NCI-H1417 treated with DMSO at 0.1 percent for 48 hours (cell line): ENCODE results near the gene RAMP3.
"Not testable (repeated sequence)": the region's sequence is repeated elsewhere in the genome, so short reads cannot be mapped to it uniquely, and the experiment has no call there.

Experiments used
- DNase-seq: peaks from one replicate; lab custom pipeline; 2025; lab: John Stamatoyannopoulos, UW

Gene RAMP3

DNA sequence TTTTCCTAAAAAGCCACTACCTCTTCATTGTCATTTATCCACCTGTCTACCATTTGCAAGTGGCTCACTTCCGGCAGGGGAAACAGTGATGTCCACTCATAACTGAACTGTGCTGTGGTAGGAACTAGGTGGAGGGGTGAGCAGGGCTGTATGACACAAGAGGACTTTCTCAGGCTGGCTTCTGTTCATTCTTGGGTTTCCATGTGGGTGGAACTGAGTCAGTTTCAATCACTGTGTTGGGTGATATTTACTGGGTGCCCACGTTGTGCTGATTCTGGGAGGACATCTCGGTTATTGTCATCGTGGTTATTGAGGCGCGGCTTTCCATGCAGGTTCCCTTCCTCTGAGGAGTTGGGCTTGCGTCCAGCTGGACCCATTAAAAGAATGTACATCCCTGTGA lies 38.8 kb downstream of the RAMP3 start:
- DNase-seq: no peak

DNA sequence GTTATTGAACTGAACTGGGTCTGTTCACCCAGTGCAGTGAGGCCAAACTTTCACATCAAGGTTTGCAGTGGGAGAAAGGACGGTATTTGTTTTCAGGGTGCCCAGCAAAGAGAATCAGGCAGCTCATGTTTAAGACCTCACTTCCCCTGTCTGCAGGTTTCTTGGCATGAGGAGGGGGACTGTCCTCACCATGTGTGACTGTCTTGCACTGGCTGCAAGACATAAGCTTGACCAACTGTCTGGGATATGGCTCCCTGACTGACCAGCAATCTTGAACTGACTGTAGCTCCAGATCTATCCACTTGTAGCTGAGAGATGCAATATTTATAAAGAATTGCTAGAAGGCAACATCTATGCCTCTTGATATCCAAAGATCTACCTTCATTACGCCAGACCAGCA lies 39.9 kb downstream of the RAMP3 start:
- DNase-seq: no peak

DNA sequence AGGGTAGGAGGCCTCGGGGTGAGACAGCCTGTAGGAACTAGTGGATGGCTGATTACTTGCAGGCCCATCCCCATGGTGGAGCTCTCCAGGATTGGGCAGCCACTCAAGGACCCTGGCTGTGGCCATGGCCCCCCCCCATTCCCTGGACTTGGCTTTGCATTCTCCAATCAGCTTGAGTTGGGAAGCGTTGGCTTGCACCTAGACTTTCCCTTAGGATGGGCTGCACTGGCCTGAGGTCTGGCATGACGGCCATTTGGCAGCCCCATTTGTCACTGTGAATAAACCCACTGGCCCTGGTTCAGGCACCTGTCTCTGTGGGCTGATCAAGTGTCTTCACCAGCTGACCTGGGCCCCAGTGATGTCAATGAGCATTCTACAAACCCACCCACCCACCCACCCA lies 41.4 kb downstream of the RAMP3 start:
- no peak for DNase-seq

DNA sequence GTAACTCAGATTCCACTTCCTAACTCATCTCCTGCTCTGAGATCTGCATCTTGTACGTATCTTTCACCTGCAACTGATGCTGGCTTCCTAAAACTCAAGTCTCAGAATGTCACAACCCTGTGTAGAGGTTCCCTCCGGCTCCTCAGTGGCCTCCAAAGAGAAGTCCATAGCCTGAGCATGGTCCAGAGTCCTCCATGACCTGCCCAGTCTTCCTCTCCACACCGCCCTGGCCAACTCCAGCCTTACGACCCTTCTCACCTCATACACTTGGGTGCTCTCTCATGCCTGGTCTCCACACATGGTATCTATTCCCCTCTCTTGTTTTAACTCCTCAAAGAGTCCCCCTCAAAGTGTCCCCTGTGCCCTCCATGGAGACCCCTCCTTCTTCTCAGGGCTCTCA lies 41.9 kb downstream of the RAMP3 start:
- no peak for DNase-seq

DNA sequence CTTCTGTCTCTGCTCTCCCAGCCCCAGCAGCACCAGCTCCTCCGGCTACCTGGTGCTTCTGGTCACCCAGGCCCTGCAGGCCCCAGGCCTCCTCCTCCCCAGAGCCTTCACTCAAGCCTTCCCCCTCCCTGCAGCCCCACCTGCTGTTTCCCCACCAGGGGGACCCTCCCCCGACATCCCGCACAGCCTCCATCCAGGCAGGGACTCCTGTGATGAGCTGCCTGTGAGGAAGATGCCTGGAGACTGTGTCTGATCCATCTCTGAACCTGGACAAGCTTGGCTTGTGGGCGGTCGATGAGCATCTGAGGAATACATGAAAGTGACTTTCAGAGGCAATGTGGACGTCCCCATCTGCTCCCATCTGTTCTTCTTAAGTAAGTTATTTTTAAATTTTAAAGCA lies 45.0 kb downstream of the RAMP3 start:
- no peak for DNase-seq

DNA sequence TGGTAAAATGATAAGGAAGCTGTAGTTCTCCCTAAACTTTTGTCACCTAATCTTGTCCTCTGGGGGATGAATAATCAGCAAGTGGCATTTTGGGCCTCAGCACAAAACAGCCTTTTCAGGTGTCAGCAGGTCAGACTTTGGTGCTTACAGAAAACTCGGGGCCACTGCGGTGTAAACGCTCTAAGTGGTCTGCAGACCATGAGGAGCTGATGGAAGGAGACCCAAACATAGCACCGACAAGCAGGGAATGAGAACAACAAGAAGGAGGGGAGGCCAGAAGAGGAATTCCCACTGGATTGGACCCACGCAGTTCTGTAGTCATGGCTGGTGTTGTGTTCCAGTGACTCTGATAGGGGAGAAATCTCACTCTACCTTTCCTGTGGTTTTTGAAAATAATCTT lies 45.4 kb downstream of the RAMP3 start:
- DNase-seq: no peak

DNA sequence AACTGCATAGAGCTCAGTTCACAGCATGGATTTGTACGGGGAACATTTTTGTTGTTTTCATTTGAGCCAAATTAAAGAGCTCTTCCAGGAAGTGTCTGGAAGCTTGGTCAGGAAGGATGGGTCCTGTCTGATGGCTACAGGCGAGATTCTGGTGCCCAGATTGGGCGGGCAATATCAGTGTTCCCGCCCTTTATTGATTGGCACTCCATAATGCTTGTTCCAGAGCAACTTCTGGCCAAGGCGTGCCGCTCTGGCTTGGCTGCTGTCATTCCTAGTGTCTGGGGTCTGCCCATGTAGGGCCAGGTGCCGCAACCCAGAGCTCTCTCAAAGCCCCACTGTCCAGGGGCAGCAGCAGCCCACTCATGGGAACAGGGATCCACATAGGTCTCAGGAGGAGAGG lies 45.9 kb downstream of the RAMP3 start:
- no peak for DNase-seq

DNA sequence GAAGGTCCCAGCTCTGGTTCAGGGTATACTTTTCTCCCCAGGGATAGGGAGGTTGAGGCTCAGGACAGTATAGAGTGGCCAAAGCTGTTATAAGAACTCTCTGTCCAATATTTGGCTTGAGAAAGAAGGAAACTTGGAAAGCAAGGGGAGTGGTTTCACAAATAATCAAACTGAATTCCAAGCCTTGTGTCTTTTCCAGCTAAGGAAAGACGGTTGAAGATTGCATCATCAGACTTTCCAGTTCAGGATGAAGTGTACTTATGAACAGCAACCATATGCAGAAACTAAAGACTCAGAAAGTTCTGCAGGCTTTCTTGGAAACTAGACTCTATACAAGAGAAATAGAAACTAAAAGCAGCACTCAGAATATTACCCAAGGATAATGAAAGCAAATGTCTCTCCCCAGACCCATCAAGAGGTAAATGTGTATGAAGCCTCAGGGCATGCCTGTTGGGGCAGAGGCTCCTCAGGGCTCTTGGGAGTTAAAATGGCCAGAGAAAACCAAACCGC lies 46.4 kb downstream of the RAMP3 start:
- DNase-seq: no peak

DNA sequence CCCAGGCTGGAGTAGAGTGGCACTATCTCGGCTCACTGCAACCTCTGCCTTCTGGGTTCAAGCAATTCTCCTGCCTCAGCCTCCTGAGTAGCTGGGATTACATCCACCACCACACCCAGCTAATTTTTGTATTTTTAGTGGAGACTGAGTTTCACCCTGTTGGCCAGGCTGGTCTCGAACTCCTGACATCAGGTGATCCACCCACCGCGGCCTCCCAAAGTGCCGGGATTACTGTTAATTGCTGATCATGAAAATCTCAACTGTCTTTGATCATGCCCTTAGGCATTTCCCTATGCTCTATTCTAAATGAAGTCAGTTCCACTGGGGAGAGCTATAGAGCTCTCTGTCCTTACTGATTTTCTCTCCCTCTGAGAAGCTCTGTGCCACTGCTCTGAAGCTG lies 48.7 kb downstream of the RAMP3 start:
- DNase-seq: not testable (repeated sequence)

DNA sequence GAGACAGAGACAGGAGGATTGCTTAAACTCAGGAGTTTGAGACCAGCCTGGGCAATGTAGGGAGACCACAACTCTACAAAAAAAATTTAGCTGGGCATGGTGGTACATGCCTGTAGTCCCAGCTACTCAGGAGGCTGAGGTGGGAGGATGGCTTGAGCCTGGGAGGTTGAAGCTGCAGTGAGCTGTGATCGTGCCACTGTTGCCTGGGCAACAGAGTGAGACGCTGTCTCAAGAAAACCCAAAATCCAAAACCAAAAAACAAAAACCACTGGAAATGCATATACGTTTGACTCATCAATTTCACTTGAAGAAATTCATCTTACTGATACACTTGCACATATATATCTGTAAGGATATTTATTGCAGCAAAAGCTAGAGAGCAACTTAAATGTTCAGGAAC lies 52.3 kb downstream of the RAMP3 start:
- DNase-seq: not testable (repeated sequence)

DNA sequence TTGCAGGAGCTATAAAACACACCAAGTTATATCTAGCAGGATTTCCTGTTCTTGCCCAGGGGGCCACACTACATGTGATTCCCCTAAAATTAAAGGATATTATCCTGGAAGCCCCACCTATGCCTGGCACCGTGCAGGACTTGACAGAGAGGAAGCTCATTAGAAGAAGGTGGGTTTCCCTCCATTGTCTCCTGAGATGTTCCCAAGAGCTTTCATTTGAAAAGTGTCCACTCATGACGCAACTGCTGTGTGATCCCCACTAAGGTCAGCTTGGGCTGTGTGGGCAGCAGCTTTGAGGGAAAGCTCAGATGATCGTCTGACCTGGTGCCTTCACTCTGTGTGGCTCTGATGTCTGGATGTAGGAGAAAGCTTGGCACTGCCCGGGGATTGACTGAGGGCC lies 53.5 kb downstream of the RAMP3 start:
- no peak for DNase-seq

DNA sequence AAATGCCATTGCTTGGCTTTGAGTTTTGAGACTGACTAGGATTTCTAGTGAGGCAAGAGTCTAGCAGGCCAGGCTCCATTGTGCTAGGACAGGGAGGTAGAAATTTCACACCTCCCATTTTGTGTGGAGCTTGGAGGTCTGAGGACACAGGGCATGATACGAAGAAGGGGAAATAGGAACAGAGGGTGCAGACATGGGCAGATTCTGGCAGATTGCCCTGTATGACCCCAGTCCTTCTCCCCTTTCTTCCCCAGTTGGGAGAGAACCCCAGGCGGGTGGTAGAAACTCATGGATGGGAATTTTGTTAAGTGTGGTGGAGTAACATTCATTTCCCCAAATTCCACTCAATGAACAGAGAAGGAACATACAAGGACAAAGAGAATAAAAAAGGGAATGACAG lies 54.4 kb downstream of the RAMP3 start:
- no peak for DNase-seq

DNA sequence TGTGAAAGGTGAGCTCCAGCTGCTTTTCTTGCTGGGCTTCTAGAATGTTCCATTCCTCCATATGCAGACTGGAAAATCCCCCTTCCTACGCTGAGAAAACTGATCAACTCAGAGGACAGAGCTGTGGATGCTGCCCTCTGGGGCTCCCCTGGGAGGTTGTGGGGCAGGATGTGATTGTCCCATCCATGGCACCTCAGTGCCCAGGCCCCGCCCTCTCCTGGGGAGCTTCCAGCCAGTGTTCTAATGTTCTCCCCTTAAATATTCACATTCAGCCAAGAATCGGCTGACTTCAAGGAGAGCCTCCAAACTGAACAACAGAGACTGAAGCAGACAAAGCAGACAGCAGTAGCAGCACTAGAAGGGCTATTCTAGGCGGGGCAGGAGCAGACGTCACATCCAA lies 55.0 kb downstream of the RAMP3 start:
- no peak for DNase-seq

DNA sequence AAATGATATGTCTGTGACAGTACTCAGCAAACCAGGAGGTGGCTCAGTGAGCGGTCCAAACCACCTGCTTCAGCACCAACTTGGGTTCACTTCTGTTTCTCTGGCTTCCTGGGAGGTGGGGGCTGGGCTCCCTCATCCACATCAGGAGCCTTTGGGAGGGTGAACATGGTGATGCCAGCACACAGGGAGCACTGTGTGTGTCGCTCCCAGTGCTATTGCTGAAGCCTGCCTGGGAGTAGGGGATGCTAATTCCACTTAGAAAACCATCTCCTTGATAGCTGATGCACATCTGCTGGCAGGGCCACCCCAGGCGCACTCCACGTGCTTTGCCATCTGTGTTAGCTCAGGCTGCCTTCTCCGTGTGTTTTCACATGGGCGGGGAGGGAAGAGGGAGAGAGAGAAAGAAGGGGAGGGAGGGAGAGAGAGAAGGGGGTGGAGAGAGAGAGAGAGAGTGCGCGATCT lies 58.0 kb downstream of the RAMP3 start:
- no peak for DNase-seq

DNA sequence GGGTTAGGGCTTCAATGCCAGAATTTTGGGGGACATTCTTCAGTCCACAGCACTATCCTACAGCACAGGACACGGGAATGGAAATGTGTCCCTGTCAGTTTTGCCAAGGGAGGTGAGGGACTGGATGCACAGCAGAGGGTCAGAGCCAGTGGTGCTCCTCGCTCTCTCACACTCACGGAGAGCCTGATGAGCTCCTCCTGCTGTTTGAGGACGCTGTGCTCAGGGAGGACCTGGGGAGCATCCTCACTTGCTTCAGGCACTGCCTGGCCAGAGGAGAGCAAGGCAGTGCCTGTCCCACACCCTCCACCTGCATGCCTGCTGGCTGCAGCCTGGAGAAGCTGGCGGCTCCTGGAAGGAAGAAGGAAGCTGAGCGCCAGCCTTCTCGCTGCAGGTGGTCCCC lies 58.6 kb downstream of the RAMP3 start:
- DNase-seq: no peak

DNA sequence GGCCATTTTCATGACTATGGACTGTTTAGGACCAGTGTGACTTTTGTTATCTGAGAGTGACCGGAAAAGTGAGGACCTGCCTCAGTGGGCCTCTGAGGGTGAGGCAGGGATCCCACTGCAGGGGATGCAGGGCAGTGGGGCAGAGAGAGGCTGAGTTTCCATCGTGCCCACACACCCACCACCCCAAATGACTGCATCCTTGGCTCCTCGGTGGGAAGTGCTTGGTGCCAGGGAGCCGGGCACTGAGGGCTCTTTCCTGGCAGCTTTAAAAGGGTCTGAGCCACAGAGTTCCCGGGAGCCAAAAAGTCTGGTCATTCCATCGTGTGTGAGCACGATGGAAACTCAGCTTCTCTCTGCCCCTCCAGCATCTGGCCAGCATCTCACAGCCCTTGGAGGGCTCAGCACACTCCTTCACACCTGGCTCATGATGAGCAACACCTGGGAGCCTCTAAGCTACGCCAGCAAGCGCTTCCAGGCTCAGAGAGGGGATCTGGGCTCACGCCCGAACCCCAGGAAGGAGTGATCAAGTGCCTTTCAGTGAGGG lies 59.1 kb downstream of the RAMP3 start:
- no peak for DNase-seq

DNA sequence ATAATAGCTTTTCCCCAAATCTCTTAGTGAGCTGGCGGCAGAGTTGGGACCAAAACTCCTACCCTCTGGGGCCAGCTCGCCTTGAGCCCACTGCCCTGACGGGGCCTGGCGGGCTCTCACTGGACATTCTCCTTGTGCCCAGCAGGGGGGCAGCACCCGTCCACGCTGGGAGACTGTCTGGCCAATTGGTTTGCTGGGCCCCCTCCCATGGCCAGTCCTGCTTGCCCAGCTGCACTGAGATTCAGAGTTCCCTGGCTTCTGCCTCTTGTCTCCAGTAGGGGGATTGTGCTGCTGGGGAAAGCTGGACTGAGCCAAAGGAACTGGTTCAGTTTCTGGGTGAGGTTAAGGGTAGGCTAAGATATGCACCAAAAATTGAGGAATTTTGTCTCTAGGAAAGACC lies 59.8 kb downstream of the RAMP3 start:
- DNase-seq: no peak

DNA sequence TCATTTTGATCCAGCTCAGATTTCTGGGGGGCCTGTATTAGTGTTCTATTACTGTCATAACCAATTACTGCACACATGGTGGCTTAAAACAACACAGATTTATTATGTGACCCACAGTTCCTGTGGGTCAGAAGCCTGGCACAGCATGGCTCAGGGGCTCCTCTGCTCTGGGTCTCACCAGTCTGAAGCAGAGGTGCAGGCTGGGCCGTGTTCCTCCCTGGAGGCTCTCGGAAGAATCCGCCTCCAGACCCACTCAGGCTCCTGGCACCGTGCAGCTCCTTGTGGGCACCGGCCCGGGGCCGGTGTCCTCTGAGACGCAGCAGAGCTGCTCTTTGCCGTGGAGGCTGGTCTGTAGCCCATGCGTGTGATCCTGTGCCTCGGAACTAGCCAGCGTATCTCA lies 61.5 kb downstream of the RAMP3 start:
- no peak for DNase-seq

DNA sequence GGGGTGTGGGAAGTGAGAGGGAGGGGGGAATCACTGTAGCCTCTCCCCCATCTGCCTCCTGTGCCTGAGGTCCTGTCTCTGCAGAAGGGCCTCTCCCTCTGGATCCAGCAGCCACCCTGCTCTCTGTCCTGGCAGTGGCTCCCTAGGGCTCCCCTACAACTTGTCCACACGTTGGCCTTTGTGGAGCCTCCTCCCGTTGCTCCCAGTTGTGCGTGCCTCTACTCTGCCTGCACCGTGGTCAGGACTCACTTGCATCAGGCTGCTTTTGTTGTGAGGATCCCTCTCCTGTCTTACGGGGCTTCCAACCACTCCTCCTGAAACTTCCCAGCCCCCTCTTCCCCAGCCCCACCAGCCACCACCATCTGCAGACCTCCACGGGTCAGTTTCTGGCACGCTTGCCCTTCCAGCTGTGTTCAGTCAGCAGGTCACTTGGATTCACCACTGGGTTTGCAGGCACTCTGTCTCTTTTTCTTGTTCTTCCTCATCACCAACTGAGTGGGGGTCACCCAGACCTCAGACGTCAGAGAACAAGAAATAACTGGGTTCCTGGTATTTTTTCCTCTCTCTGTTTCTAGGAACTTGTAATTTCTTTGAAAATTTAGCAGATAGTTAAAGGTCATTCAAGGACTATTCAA lies 62.3 kb downstream of the RAMP3 start:
- no peak for DNase-seq

DNA sequence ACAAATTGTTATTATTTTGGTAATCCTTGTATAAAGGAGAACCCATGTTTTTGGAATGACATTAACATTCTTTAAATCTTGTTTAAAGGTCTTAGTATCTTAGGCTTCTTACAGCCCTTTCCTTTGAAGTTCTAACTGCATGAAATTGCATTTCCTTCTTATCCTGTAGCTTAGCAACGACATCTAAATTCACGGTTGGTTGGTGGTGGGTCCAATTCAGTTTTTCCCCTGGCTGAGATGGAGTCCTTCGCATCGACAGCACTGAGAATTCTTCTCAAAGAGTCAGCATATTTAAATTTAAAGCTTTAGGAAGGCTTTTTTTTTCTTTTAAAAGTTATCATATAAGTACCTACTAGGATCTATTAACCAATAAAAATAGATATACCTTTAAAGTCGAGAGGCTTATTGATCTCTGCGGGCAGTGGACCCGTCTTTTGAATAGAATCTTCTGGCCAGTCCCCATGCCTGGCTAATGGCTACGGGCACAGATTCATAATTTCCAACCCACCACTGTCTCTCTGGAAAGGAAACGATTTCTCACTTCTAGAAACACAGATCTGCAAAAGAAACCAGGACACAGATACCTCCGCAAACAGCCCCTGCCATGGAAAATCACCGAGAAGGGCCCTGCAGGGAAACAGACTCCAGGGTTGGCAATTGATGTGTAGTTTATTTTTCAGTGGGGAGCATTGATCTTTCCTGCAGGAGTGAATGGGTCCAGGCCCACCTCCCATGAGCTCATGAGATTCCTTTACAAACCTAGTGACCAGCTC lies 63.4 kb downstream of the RAMP3 start:
- no peak for DNase-seq

DNA sequence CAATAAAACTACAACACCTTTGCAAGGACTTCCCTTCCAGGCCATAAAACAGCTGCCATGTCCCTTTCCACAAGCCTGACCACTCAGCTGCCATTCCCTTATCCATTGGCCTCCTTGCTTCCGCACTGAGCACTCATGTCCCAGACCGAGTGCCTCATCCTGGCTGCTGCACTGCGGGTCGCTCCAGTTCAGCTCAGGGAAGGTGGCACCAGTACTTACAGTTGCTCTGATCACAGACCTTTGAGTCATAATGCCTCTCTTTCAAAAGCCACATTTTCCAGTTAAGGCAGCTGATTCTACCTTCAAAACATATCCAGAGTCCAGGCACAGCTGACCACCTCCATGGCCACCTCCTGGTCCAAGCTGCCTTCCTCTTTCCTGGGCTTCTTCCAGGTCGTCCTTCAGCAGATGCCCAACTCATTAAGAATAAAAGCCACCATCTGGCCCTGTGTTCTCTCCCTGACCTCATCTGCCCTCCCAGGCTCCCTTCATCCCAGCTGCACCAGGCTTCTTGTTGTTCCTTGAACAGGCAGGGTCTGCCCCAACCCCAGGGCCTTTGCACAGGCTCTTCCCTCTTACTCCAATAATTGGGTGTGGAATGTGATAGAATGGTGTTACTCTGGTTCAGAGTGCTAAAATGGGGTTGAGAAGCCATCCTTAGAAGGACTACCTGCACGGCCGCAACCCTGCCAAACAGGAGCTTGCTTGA lies 64.5 kb downstream of the RAMP3 start:
- no peak for DNase-seq

DNA sequence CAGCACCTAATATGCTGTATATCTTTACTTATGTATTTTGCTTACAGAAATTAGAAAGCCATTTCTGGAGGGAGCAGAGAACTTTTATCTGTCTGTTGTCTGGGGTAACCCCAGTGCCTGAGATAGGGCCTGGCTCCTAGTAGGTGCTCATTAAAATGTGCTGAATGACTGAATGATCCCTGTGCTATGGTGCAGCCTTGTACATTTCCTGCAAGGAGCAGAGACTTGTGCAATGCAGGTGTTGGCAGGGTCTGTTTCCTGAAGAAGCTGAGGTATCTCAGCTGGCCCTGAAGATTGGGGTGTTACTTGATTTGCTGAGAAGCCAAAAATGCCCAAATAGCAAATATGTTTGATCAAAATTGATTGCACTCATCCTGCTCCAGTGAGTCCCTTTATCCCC lies 65.5 kb downstream of the RAMP3 start:
- no peak for DNase-seq
